Transverse colon (tissue), 3 donors: ENCODE measurements around the gene ROCK2.

Source experiments
- CTCF ChIP-seq, 5 experiments: fragments of 200-600 bp in 3 of 5; fragments of 450-650 bp in 2 of 5; sonication (generic) in 3 of 5; IDR thresholded peaks; 1 replicate in 2 of 5; 2 replicates in 3 of 5; pipeline ENCODE4 v1.5.1; 2016 to 2017; ENCODE audit warnings: antibody characterized with exemption in 5 of 5, inconsistent platforms in 3 of 5, mild to moderate bottlenecking in 2 of 5, moderate library complexity in 1 of 5
- EP300 ChIP-seq: sonication (generic); formaldehyde crosslinking; IDR thresholded peaks from one replicate; pipeline ENCODE4 v1.6.1; 2017; ENCODE audit warnings: antibody characterized with exemption, low read depth

- TF ChIP-seq CTCF (IDR thresholded peaks at IDR 0.05) (no peak), EP300 (no peak)
Observed at GRCh38 chr2:11333427-11334183, 10.8 kb downstream of the ROCK2 start.
